GM21717 (cell line): ENCODE data around the gene LRRC75B.
"Not testable (repeated sequence)": the region's sequence is repeated elsewhere in the genome, so short reads cannot be mapped to it uniquely, and the experiment has no call there.

ENCODE experiments used
- ATAC-seq: cut with Tn5 transposase; IDR thresholded peaks from one replicate; pipeline ENCODE4 v1.9.1; 2021; ENCODE audit warnings: mild to moderate bottlenecking, moderate library complexity; ENCODE audit not compliant: unreplicated experiment

LRRC75B gene

GRCh38 chr22:24602847-24603769, 10.2 kb upstream of the LRRC75B start, which contains the start of gene GGT1:
Gene GGT1, plus strand, starts transcription at chr22:24603193. Its CDS starts 7,889 bp downstream, at chr22:24611082.
- ATAC-seq = not testable (repeated sequence)

- ATAC-seq = not testable (repeated sequence)
Observed at GRCh38 chr22:24602105-24602749, 9.4 kb upstream of the LRRC75B start.

- no peak for ATAC-seq
Observed at GRCh38 chr22:24601217-24602104, 8.6 kb upstream of the LRRC75B start.

- not testable (repeated sequence) for ATAC-seq
Observed at GRCh38 chr22:24599958-24600715, 7.3 kb upstream of the LRRC75B start.

GRCh38 chr22:24599514-24599913, 6.6 kb upstream of the LRRC75B start:
- no peak for ATAC-seq

- ATAC-seq = not testable (repeated sequence)
Observed at GRCh38 chr22:24597076-24597475, 4.2 kb upstream of the LRRC75B start.

GRCh38 chr22:24595863-24596262, 3.0 kb upstream of the LRRC75B start:
- no peak for ATAC-seq

GRCh38 chr22:24595228-24595627, 2.4 kb upstream of the LRRC75B start:
- ATAC-seq = no peak

GRCh38 chr22:24594569-24595120, 1.8 kb upstream of the LRRC75B start:
- ATAC-seq = no peak

- no peak for ATAC-seq
Observed at GRCh38 chr22:24593836-24594568, 1.1 kb upstream of the LRRC75B start.

GRCh38 chr22:24593559-24593835, 624 bp upstream of the LRRC75B start:
- not testable (repeated sequence) for ATAC-seq

- no peak for ATAC-seq
Observed at GRCh38 chr22:24592058-24592850, 619 bp downstream of the LRRC75B start.

GRCh38 chr22:24591286-24591830, 1.5 kb downstream of the LRRC75B start:
- no peak for ATAC-seq

GRCh38 chr22:24590596-24591173, 2.2 kb downstream of the LRRC75B start:
- no peak for ATAC-seq

GRCh38 chr22:24589518-24590030, 3.3 kb downstream of the LRRC75B start:
- no peak for ATAC-seq

- no peak for ATAC-seq
Observed at GRCh38 chr22:24588757-24589481, 4.0 kb downstream of the LRRC75B start.

- no peak for ATAC-seq
Observed at GRCh38 chr22:24588381-24588756, 4.5 kb downstream of the LRRC75B start.
